GM23338 (cell line): ENCODE measurements around the gene KISS1. TPM values are rescaled to one million over a fixed set of nuclear protein-coding genes. Genes with fewer than 3 reads are reported as not detected.
"Not testable (repeated sequence)": the region's sequence is repeated elsewhere in the genome, so short reads cannot be mapped to it uniquely, and the experiment has no call there.

Source experiments
- ATAC-seq: fragments of 200-7000 bp; cut with Tn5 transposase; 3 replicates; pipeline ENCODE4 v1.9.1; 2020
- DNase-seq: peaks from one replicate; pipeline ENCODE4 v3.0.0-alpha.2; 2015; ENCODE audit warnings: low spot score
- H2AFZ ChIP-seq: fragments of 200-600 bp; sonication (generic); 2 replicates; pipeline ENCODE4 v1.8.0; 2016; ENCODE audit warnings: antibody characterized with exemption, mild to moderate bottlenecking, moderate library complexity
- H3F3A ChIP-seq: fragments of 200-600 bp; sonication (generic); replicated peaks from 2 replicates; pipeline ENCODE4 v1.8.0; 2017; ENCODE audit warnings: antibody characterized with exemption, mixed run types, low read depth
- H3K27ac ChIP-seq: fragments of 200-600 bp; sonication (generic); 2 replicates; pipeline ENCODE4 v1.6.1; 2016; ENCODE audit warnings: low read depth
- H3K27me3 ChIP-seq: fragments of 200-600 bp; sonication (generic); 2 replicates; pipeline ENCODE4 v1.8.0; 2016; ENCODE audit warnings: mild to moderate bottlenecking, mixed run types, moderate library complexity; ENCODE audit not compliant: insufficient read depth
- H3K36me3 ChIP-seq: fragments of 200-600 bp; sonication (generic); 2 replicates; pipeline ENCODE4 v1.8.0; 2016; ENCODE audit warnings: mild to moderate bottlenecking; ENCODE audit not compliant: insufficient read depth
- H3K4me1 ChIP-seq: fragments of 200-600 bp; sonication (generic); 2 replicates; pipeline ENCODE4 v1.8.0; 2016; ENCODE audit warnings: mild to moderate bottlenecking, moderate library complexity; ENCODE audit not compliant: insufficient read depth
- H3K4me2 ChIP-seq: fragments of 200-600 bp; sonication (generic); 2 replicates; pipeline ENCODE4 v1.7.1; 2017; ENCODE audit warnings: mixed run types
- H3K4me3 ChIP-seq: fragments of 200-600 bp; sonication (generic); 2 replicates; pipeline ENCODE4 v1.6.1; 2016; ENCODE audit warnings: mixed run types
- H3K79me2 ChIP-seq: fragments of 200-600 bp; sonication (generic); replicated peaks from 2 replicates; pipeline ENCODE4 v1.8.0; 2017; ENCODE audit warnings: mild to moderate bottlenecking; ENCODE audit not compliant: insufficient read depth
- H3K9me2 ChIP-seq: fragments of 200-600 bp; sonication (generic); 2 replicates; pipeline ENCODE4 v1.8.0; 2017; ENCODE audit not compliant: insufficient read depth
- H4K20me1 ChIP-seq: fragments of 200-600 bp; sonication (generic); replicated peaks from 2 replicates; pipeline ENCODE4 v1.8.0; 2017; ENCODE audit warnings: mild to moderate bottlenecking; ENCODE audit not compliant: insufficient read depth
- H3K27ac Mint-ChIP-seq: 2 replicates; pipeline ENCODE4 v1.8.0; 2020; ENCODE audit warnings: inconsistent platforms, mild to moderate bottlenecking, moderate library complexity, mixed read lengths
- H3K27me3 Mint-ChIP-seq: 3 replicates; pipeline ENCODE4 v1.8.0; 2022; ENCODE audit warnings: low read depth, mild to moderate bottlenecking, moderate library complexity, mixed read lengths, inconsistent platforms; ENCODE audit not compliant: insufficient read depth, poor library complexity
- H3K36me3 Mint-ChIP-seq: 3 replicates; pipeline ENCODE4 v1.8.0; 2021; ENCODE audit warnings: low read depth, mild to moderate bottlenecking, inconsistent platforms, moderate library complexity, mixed read lengths
- H3K4me1 Mint-ChIP-seq: 3 replicates; pipeline ENCODE4 v1.8.0; 2020; ENCODE audit warnings: mild to moderate bottlenecking, inconsistent platforms, mixed read lengths
- H3K4me3 Mint-ChIP-seq: 3 replicates; pipeline ENCODE4 v1.8.0; 2021; ENCODE audit warnings: moderate library complexity, mild to moderate bottlenecking, inconsistent platforms, mixed read lengths
- H3K9me3 Mint-ChIP-seq: 3 replicates; pipeline ENCODE4 v1.8.0; 2020; ENCODE audit warnings: moderate library complexity, mild to moderate bottlenecking, inconsistent platforms, mixed read lengths
- CTCF ChIP-seq, 2 experiments: fragments of 200-600 bp in 1 of 2; sonication (generic) in 1 of 2; conservative IDR thresholded peaks; 2 replicates each; pipeline versions ENCODE4 v1.5.1 to v1.6.1; 2016 to 2017; ENCODE audit warnings: antibody characterized with exemption in 2 of 2, low read depth in 2 of 2, mild to moderate bottlenecking in 2 of 2, moderate library complexity in 1 of 2
- JUNB ChIP-seq: IDR thresholded peaks from one replicate; pipeline ENCODE4 v1.6.1; 2016; ENCODE audit warnings: antibody characterized with exemption; ENCODE audit not compliant: unreplicated experiment
- POLR2AphosphoS5 ChIP-seq: IDR thresholded peaks from 2 replicates; pipeline ENCODE4 v1.6.1; 2016; ENCODE audit warnings: antibody characterized with exemption, low read depth
- STAT1 ChIP-seq: IDR thresholded peaks from one replicate; pipeline ENCODE4 v1.6.1; 2016; ENCODE audit warnings: antibody characterized with exemption; ENCODE audit not compliant: unreplicated experiment
- ZNF114 ChIP-seq: fragments of 250-450 bp; sonication (Bioruptor Pico); IDR thresholded peaks from 2 replicates; pipeline ENCODE4 v1.5.0; 2020; ENCODE audit warnings: mild to moderate bottlenecking, moderate library complexity
- ZNF331 ChIP-seq: fragments of 250-450 bp; sonication (Bioruptor Pico); IDR thresholded peaks from 2 replicates; pipeline ENCODE4 v1.5.0; 2020; ENCODE audit warnings: low read depth, mild to moderate bottlenecking, moderate library complexity
- polyA plus RNA-seq: library from polyadenylated mRNA; unstranded; fragments of >200 nt; fragmentation: Nextera tagmentation; extraction: Ambion mirVana; gene quantifications from 2 replicates; pipeline ENCODE4 v1.2.1, GENCODE V29; 2016
- total RNA-seq: library from RNA; depleted of rRNA; stranded (reverse); fragments of >200 nt; shearing (Covaris generic); gene quantifications from 2 replicates; pipeline ENCODE4 v1.2.3, GENCODE V29; 2014
- TF ChIP-seq, protein P1 (sequence below): fragments of 250-450 bp; sonication (Bioruptor Pico); IDR thresholded peaks from 2 replicates; pipeline ENCODE4 v1.5.0; 2020; ENCODE audit warnings: mild to moderate bottlenecking, moderate library complexity

KISS1 gene
- total and polyA plus RNA-seq, 2 experiments from 2014 or later, result not detected

DNA sequence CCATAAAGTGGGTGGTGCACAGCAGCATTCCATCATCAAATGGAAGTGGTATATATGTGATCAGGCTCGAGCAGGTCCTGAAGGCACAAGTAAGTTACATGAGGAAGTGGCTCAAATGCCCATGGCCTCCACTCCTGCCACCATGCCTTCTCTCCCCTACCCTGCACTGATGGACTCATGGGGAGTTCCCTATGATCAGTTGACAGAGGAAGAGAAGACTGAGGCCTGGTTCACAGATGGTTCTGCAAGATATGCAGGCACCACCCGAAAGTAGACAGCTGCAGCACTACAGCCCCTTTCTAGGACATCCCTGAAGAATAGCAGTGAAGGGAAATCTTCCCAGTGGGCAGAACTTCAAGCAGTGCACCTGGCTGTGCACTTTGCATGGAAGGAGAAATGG, 42.2 kb upstream of the KISS1 start:
- not testable (repeated sequence) for H3K9me3 Mint-ChIP-seq, H3K27me3 ChIP-seq, H3F3A ChIP-seq, H3K4me3 ChIP-seq, H2AFZ ChIP-seq, H3K4me2 ChIP-seq, H3K79me2 ChIP-seq, H3K27ac Mint-ChIP-seq, ATAC-seq, DNase-seq, H3K4me3 Mint-ChIP-seq, H3K9me2 ChIP-seq, H4K20me1 ChIP-seq, H3K27ac ChIP-seq, H3K4me1 ChIP-seq, H3K4me1 Mint-ChIP-seq, H3K27me3 Mint-ChIP-seq, H3K36me3 ChIP-seq
- peaks cover 66% of the 10 kb centered on the region for H3K36me3 Mint-ChIP-seq

DNA sequence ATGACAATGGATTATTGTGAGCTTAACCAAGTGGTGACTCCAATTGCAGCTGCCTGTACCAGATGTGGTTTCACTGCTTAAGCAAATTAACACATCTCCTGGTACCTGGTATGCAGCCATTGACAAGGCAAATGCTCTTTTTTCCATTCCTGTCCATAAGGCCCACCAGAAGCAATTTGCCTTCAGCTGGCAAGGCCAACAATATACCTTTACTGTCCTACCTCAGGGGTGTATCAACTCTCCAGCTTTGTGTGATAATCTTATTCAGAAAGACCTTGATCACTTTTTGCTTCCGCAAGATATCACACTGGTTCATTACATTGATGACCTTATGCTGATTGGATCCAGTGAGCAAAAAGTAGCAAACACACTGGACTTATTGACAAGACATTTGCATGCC, 41.2 kb upstream of the KISS1 start:
- not testable (repeated sequence) for H3K4me3 ChIP-seq, H4K20me1 ChIP-seq, H3K27me3 Mint-ChIP-seq, H3K27ac Mint-ChIP-seq, H3K9me3 Mint-ChIP-seq, ATAC-seq, H3K79me2 ChIP-seq, H3F3A ChIP-seq, H3K4me2 ChIP-seq, DNase-seq, H3K27me3 ChIP-seq, H3K4me3 Mint-ChIP-seq, H2AFZ ChIP-seq, H3K4me1 ChIP-seq, H3K36me3 ChIP-seq, H3K4me1 Mint-ChIP-seq, H3K9me2 ChIP-seq, H3K27ac ChIP-seq
- H3K36me3 Mint-ChIP-seq, result peaks cover 68% of the 10 kb centered on the region

DNA sequence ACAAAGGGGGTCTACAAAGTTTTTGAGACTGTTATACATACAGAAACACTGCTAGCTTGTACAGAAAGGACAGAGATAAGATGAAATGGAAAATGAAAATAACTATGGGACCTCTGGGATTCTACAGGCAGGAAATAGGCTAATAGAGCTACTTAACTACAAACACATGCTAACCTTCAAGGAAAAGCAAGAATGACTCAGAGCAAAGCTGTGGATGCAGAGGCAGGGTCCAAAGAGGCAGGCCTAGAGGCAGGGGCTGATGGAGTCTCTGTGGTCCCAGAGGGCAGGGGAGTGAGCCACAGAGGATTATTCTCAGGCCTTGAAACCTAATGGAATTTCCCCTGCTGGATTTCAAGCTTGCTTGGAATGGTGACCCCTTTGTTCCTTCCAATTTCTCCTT, 36.2 kb upstream of the KISS1 start:
- Mint-ChIP-seq H3K9me3 (peaks cover 4% of the 10 kb centered on the region; the same call in 1 of the 3 replicates), H3K27ac (no peak overlapping the region), H3K27me3 (peaks cover 4% of the 10 kb centered on the region), H3K4me1 (no peaks in the 10 kb centered on the region; the same call in 2 of the 3 replicates), H3K36me3 (peaks cover 56% of the 10 kb centered on the region), H3K4me3 (no peak overlapping the region)
- H2AFZ ChIP-seq, result no peak overlapping the region
- H3K9me2 ChIP-seq, result no peaks in the 10 kb centered on the region
- no peak overlapping the region for H3K4me2 ChIP-seq
- DNase-seq (no peak), ATAC-seq (no peak)
- H3K27ac ChIP-seq, result no peak overlapping the region
- no peaks in the 10 kb centered on the region for H3K79me2 ChIP-seq
- H3F3A ChIP-seq, result no peaks in the 10 kb centered on the region
- no peak overlapping the region for H3K4me3 ChIP-seq
- no peaks in the 10 kb centered on the region for H3K4me1 ChIP-seq
- H3K36me3 ChIP-seq, result no peaks in the 10 kb centered on the region
- H4K20me1 ChIP-seq, result no peaks in the 10 kb centered on the region
- no peaks in the 10 kb centered on the region for H3K27me3 ChIP-seq
- TF ChIP-seq STAT1 (no peak), POLR2AphosphoS5 (no peak), JUNB (no peak), ZNF331 (no peak), CTCF (conservative IDR thresholded peaks at IDR 0.05; ENCODE audit: low read depth in 2 of 2) (no peak), ZNF114 (CRISPR knock-in tag) (no peak)
- TF ChIP-seq, protein P1, sequence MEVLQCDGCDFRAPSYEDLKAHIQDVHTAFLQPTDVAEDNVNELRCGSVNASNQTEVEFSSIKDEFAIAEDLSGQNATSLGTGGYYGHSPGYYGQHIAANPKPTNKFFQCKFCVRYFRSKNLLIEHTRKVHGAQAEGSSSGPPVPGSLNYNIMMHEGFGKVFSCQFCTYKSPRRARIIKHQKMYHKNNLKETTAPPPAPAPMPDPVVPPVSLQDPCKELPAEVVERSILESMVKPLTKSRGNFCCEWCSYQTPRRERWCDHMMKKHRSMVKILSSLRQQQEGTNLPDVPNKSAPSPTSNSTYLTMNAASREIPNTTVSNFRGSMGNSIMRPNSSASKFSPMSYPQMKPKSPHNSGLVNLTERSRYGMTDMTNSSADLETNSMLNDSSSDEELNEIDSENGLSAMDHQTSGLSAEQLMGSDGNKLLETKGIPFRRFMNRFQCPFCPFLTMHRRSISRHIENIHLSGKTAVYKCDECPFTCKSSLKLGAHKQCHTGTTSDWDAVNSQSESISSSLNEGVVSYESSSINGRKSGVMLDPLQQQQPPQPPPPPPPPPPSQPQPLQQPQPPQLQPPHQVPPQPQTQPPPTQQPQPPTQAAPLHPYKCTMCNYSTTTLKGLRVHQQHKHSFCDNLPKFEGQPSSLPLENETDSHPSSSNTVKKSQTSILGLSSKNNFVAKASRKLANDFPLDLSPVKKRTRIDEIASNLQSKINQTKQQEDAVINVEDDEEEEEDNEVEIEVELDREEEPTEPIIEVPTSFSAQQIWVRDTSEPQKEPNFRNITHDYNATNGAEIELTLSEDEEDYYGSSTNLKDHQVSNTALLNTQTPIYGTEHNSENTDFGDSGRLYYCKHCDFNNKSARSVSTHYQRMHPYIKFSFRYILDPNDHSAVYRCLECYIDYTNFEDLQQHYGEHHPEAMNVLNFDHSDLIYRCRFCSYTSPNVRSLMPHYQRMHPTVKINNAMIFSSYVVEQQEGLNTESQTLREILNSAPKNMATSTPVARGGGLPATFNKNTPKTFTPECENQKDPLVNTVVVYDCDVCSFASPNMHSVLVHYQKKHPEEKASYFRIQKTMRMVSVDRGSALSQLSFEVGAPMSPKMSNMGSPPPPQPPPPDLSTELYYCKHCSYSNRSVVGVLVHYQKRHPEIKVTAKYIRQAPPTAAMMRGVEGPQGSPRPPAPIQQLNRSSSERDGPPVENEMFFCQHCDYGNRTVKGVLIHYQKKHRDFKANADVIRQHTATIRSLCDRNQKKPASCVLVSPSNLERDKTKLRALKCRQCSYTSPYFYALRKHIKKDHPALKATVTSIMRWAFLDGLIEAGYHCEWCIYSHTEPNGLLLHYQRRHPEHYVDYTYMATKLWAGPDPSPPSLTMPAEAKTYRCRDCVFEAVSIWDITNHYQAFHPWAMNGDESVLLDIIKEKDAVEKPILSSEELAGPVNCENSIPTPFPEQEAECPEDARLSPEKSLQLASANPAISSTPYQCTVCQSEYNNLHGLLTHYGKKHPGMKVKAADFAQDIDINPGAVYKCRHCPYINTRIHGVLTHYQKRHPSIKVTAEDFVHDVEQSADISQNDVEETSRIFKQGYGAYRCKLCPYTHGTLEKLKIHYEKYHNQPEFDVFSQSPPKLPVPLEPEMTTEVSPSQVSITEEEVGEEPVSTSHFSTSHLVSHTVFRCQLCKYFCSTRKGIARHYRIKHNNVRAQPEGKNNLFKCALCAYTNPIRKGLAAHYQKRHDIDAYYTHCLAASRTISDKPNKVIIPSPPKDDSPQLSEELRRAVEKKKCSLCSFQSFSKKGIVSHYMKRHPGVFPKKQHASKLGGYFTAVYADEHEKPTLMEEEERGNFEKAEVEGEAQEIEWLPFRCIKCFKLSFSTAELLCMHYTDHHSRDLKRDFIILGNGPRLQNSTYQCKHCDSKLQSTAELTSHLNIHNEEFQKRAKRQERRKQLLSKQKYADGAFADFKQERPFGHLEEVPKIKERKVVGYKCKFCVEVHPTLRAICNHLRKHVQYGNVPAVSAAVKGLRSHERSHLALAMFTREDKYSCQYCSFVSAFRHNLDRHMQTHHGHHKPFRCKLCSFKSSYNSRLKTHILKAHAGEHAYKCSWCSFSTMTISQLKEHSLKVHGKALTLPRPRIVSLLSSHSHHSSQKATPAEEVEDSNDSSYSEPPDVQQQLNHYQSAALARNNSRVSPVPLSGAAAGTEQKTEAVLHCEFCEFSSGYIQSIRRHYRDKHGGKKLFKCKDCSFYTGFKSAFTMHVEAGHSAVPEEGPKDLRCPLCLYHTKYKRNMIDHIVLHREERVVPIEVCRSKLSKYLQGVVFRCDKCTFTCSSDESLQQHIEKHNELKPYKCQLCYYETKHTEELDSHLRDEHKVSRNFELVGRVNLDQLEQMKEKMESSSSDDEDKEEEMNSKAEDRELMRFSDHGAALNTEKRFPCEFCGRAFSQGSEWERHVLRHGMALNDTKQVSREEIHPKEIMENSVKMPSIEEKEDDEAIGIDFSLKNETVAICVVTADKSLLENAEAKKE (CRISPR knock-in tag), result no peak
